ENCODE results near the gene SWI5. TPM values are rescaled to one million over a fixed set of nuclear protein-coding genes. Genes with fewer than 3 reads are reported as not detected.
"Not testable (repeated sequence)": the region's sequence is repeated elsewhere in the genome, so short reads cannot be mapped to it uniquely, and the experiment has no call there.

Gene SWI5
- polyA plus RNA-seq (2012; ENCODE audit: missing spikeins): 21.3 TPM

- TF ChIP-seq TAF1 (IDR thresholded peaks at IDR 0.05; ENCODE audit: borderline replicate concordance, low read depth, low read length) (peak; percentile 88), POLR2AphosphoS5 (IDR thresholded peaks at IDR 0.05; ENCODE audit: low read depth, low read length) (peak; percentile 96), POLR2A (IDR thresholded peaks at IDR 0.05; ENCODE audit: low read depth, low read length) (peak; percentile 98)
- DNase-seq (ENCODE audit: insufficient read length) (peak; percentile 96), FAIRE-seq (peak; percentile 90)
Measured at GRCh38 chr9:128276008-128276573, at the start of gene SWI5. Gene SWI5, plus strand, starts transcription at chr9:128276276.

DNA sequence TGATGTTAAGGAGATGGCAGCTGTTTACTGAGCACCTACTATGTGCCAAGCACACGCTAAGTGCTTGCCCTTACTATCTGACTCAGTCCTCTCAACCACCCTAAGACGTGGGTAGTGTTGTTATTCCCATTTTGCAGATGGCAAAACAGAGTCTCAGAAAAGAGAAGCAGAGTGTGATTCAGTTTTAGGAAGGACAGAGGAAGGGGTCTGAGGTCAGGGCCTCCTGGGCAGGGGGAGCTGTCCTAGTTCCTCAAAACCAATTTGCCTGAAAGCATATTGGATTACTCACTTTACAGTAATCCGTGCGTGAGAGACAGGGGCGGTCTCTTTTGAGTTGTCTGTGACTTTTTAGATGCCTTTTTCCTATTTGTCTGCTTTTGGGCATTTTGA is 49.7 kb upstream of the SWI5 start:
- DNase-seq (ENCODE audit: insufficient read length) (no peak), FAIRE-seq (no peak)
- TF ChIP-seq TAF1 (IDR thresholded peaks at IDR 0.05; ENCODE audit: borderline replicate concordance, low read depth, low read length) (no peak), POLR2AphosphoS5 (IDR thresholded peaks at IDR 0.05; ENCODE audit: low read depth, low read length) (no peak), POLR2A (IDR thresholded peaks at IDR 0.05; ENCODE audit: low read depth, low read length) (no peak)

DNA sequence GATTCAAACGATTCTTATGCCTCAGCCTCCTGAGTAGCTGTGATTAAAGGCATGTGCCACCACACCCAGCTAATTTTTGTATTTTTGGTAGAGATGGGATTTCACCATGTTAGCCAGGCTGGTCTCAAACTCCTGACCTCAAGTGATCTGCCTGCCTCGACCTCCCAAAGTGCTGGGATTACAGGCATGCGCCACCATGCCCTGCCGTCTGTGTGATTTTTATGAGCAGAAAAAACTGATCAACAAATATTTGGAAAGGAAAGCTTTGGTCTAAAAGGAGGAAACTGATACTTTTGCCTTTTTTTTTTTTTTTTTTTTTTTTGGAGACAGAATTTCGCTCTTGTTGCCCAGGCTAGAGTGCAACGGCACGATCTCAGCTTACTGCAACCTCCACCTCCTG is 45.2 kb upstream of the SWI5 start:
- not testable (repeated sequence) for FAIRE-seq; DNase-seq (ENCODE audit: insufficient read length)

DNA sequence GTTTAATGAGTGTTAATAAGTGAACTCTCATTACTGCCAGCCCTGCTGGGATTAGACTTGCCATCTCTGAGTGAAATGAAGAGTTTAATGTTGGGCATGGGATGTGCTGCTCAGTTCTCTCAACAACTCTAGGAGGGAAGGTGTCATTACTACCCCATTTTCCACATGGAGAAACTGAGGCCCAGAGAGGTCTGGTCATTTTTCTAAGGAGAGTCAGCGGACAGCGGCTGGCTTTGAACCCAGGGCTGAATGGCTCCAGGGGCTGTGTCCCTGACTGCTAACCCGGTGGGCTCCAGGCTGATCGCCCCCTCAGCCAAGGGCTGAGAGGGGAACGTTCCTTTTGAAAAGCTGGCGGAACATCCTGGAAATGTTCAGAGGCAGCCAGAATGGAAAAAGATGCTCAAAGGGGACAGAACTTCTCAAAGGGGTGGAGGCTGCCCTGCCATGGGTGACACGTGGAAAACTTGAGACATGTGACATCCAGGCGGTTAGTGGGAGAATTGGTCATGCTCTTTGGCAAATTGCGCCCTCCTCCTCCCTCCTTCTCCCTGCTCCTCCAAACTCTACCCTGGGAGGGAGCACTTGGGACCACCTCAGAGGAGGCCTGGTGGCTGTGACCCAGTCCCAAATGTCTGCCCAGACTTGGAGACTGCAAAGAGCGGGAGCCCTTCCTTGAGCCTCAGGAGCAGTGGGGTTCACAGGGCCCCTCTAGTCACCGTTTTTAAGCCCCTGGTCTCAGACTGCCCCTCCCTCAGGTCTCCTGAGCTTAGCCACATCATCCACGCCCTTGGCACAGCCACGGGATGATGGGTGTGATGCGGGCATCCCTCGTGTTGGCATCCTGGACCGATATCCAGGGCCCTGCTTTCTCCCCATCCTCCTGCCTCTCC is 44.2 kb upstream of the SWI5 start:
- FAIRE-seq (no peak), DNase-seq (ENCODE audit: insufficient read length) (no peak)
- TF ChIP-seq TAF1 (IDR thresholded peaks at IDR 0.05; ENCODE audit: borderline replicate concordance, low read depth, low read length) (no peak), POLR2AphosphoS5 (IDR thresholded peaks at IDR 0.05; ENCODE audit: low read depth, low read length) (no peak), POLR2A (IDR thresholded peaks at IDR 0.05; ENCODE audit: low read depth, low read length) (no peak)

- TF ChIP-seq POLR2AphosphoS5 (IDR thresholded peaks at IDR 0.05; ENCODE audit: low read depth, low read length): no peak
- TF ChIP-seq POLR2A (IDR thresholded peaks at IDR 0.05; ENCODE audit: low read depth, low read length): no peak
- TF ChIP-seq TAF1 (IDR thresholded peaks at IDR 0.05; ENCODE audit: borderline replicate concordance, low read depth, low read length): no peak
- DNase-seq (ENCODE audit: insufficient read length) (no peak), FAIRE-seq (no peak)
Measured at GRCh38 chr9:128232528-128233428, 43.3 kb upstream of the SWI5 start.

GRCh38 chr9:128233817-128234406 is 42.2 kb upstream of the SWI5 start:
- TF ChIP-seq TAF1 (IDR thresholded peaks at IDR 0.05; ENCODE audit: borderline replicate concordance, low read depth, low read length): no peak
- TF ChIP-seq POLR2A (IDR thresholded peaks at IDR 0.05; ENCODE audit: low read depth, low read length): no peak
- TF ChIP-seq POLR2AphosphoS5 (IDR thresholded peaks at IDR 0.05; ENCODE audit: low read depth, low read length): no peak
- FAIRE-seq: no peak

GRCh38 chr9:128242124-128242523 is 34.0 kb upstream of the SWI5 start:
- no peak for DNase-seq (ENCODE audit: insufficient read length)
- FAIRE-seq: no peak
- TF ChIP-seq POLR2A (IDR thresholded peaks at IDR 0.05; ENCODE audit: low read depth, low read length) (no peak), TAF1 (IDR thresholded peaks at IDR 0.05; ENCODE audit: borderline replicate concordance, low read depth, low read length) (no peak), POLR2AphosphoS5 (IDR thresholded peaks at IDR 0.05; ENCODE audit: low read depth, low read length) (no peak)

More at GRCh38 chr9:128233817-128234406, 42.2 kb upstream of the SWI5 start:
- no peak for DNase-seq (ENCODE audit: insufficient read length)

DNA sequence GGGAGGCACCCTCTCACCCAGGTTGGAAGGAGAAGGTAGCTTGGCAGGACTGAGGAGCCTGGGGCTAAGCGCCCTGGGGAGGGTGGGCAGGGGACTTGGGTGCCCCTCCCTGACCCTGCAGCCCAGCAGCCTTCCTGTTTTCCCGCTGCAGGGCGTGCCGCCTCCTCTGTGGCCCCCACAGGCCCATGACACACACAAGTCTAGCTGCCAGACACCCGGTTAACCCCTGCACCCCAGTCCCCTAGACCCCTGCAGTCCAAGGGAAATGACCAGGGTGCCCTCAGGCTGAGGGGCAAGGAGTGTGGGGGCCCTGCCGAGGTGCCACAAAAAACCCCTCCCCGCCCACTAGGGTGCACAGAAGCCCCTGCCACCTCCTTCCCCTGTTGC is 33.3 kb upstream of the SWI5 start:
- DNase-seq (ENCODE audit: insufficient read length): no peak
- TF ChIP-seq POLR2A (IDR thresholded peaks at IDR 0.05; ENCODE audit: low read depth, low read length): no peak
- no peak for TF ChIP-seq POLR2AphosphoS5 (IDR thresholded peaks at IDR 0.05; ENCODE audit: low read depth, low read length)
- no peak for TF ChIP-seq TAF1 (IDR thresholded peaks at IDR 0.05; ENCODE audit: borderline replicate concordance, low read depth, low read length)
- no peak for FAIRE-seq

GRCh38 chr9:128243215-128244018 is 32.7 kb upstream of the SWI5 start:
- TF ChIP-seq TAF1 (IDR thresholded peaks at IDR 0.05; ENCODE audit: borderline replicate concordance, low read depth, low read length) (no peak), POLR2A (IDR thresholded peaks at IDR 0.05; ENCODE audit: low read depth, low read length) (no peak), POLR2AphosphoS5 (IDR thresholded peaks at IDR 0.05; ENCODE audit: low read depth, low read length) (no peak)
- DNase-seq (ENCODE audit: insufficient read length): no peak
- FAIRE-seq: no peak

- no peak for TF ChIP-seq POLR2A (IDR thresholded peaks at IDR 0.05; ENCODE audit: low read depth, low read length)
- no peak for TF ChIP-seq POLR2AphosphoS5 (IDR thresholded peaks at IDR 0.05; ENCODE audit: low read depth, low read length)
- no peak for TF ChIP-seq TAF1 (IDR thresholded peaks at IDR 0.05; ENCODE audit: borderline replicate concordance, low read depth, low read length)
- DNase-seq (ENCODE audit: insufficient read length) (no peak), FAIRE-seq (no peak)
Measured at GRCh38 chr9:128244091-128244836, 31.8 kb upstream of the SWI5 start.
